GM12878 (cell line): Measurements from ENCODE around the gene ERCC1. TPM values are rescaled to one million over a fixed set of nuclear protein-coding genes. Genes with fewer than 3 reads are reported as not detected.

Source experiments
- ASH2L ChIP-seq: fragments of 300-600, 200-600 bp; sonication (generic); IDR thresholded peaks from 2 replicates; pipeline ENCODE4 v1.6.1; 2017; ENCODE audit warnings: low read depth, mild to moderate bottlenecking, borderline replicate concordance
- CEBPZ ChIP-seq: fragments of 150-350 bp; IDR thresholded peaks from 2 replicates; pipeline ENCODE4 v1.6.1; 2016; ENCODE audit warnings: low read depth, low read length
- CHD1 ChIP-seq: IDR thresholded peaks from 2 replicates; pipeline ENCODE4 v1.6.1; 2012; ENCODE audit warnings: low read depth, low read length, improper control_type of control experiment
- E2F8 ChIP-seq: fragments of 450-650 bp; IDR thresholded peaks from 2 replicates; pipeline ENCODE4 v1.6.1; 2018; ENCODE audit warnings: mild to moderate bottlenecking, low read depth, moderate library complexity; ENCODE audit not compliant: partially characterized antibody
- ELK1 ChIP-seq: IDR thresholded peaks from 2 replicates; pipeline ENCODE4 v1.6.1; 2012; ENCODE audit warnings: low read depth, low read length, improper control_type of control experiment
- EZH2 ChIP-seq: IDR thresholded peaks from 2 replicates; pipeline ENCODE4 v1.6.1; 2012; ENCODE audit warnings: low read depth, mild to moderate bottlenecking, control low read depth, inconsistent platforms, low read length, borderline replicate concordance; ENCODE audit not compliant: control insufficient read depth
- IRF3 ChIP-seq: fragments of 450-650 bp; IDR thresholded peaks from 2 replicates; pipeline ENCODE4 v1.6.1; 2014; ENCODE audit warnings: mild to moderate bottlenecking
- IRF5 ChIP-seq: fragments of 450-650 bp; IDR thresholded peaks from 2 replicates; pipeline ENCODE4 v1.6.1; 2017; ENCODE audit warnings: borderline replicate concordance
- KDM1A ChIP-seq: fragments of 200-600 bp; sonication (generic); IDR thresholded peaks from 2 replicates; pipeline ENCODE4 v1.6.1; 2016; ENCODE audit warnings: borderline replicate concordance
- KLF5 ChIP-seq: fragments of 450-650 bp; IDR thresholded peaks from 2 replicates; pipeline ENCODE4 v1.6.1; 2014; ENCODE audit warnings: mild to moderate bottlenecking; ENCODE audit not compliant: partially characterized antibody
- RAD51 ChIP-seq: fragments of 450-650 bp; IDR thresholded peaks from 2 replicates; pipeline ENCODE4 v1.6.1; 2016; ENCODE audit warnings: moderate library complexity, mild to moderate bottlenecking, inconsistent platforms
- SMAD1 ChIP-seq: fragments of 450-650 bp; IDR thresholded peaks from 2 replicates; pipeline ENCODE4 v1.6.1; 2018; ENCODE audit warnings: mild to moderate bottlenecking, low read depth; ENCODE audit not compliant: partially characterized antibody
- SMAD5 ChIP-seq: IDR thresholded peaks from 2 replicates; pipeline ENCODE4 v1.6.1; 2016; ENCODE audit warnings: antibody characterized with exemption, low read depth
- SPI1 ChIP-seq: IDR thresholded peaks from 2 replicates; pipeline ENCODE4 v1.6.1; 2011; ENCODE audit warnings: low read depth, mild to moderate bottlenecking, low read length, moderate library complexity, borderline replicate concordance; ENCODE audit not compliant: insufficient read depth
- SUZ12 ChIP-seq: fragments of 200-600 bp; sonication (generic); IDR thresholded peaks from one replicate; pipeline ENCODE4 v1.6.1; 2018; ENCODE audit warnings: antibody characterized with exemption, mild to moderate bottlenecking; ENCODE audit not compliant: unreplicated experiment
- ZBED1 ChIP-seq: IDR thresholded peaks from 2 replicates; pipeline ENCODE4 v1.6.1; 2016; ENCODE audit warnings: borderline replicate concordance
- polyA plus RNA-seq, 11 experiments: library from polyadenylated mRNA; depleted of rRNA in 4 of 11; unstranded in 6 of 11; stranded (reverse) in 5 of 11; fragments of >200 nt; fragmentation: Nextera tagmentation in 4 of 11; fragmentation: Illumina TruSeq in 1 of 11; extraction: Ambion mirVana in 4 of 11; extraction: Trizol in 1 of 11; gene quantifications; 1 replicate in 1 of 11; 2 replicates in 10 of 11; pipeline versions ENCODE4 v1.2.1 to v1.2.3, GENCODE V29; 2011 to 2016; ENCODE audit warnings: inconsistent platforms in 2 of 11, missing spikeins in 2 of 11, low read depth in 1 of 11
- total RNA-seq, 4 experiments: library from RNA; depleted of rRNA in 3 of 4; stranded (reverse); fragments of >200 nt in 3 of 4; fragmentation: Illumina TruSeq in 1 of 4; extraction: Trizol in 1 of 4; gene quantifications; 2 replicates each; pipeline versions ENCODE4 v1.2.1 to v1.2.3, GENCODE V29; 2013 to 2021

Gene ERCC1
- total and polyA plus RNA-seq, 10 of the 15 experiments (the other 5 are each of a cell fraction or from before 2014, with no cell fraction given) = 14.7 to 104 (median 61.1) TPM

DNA sequence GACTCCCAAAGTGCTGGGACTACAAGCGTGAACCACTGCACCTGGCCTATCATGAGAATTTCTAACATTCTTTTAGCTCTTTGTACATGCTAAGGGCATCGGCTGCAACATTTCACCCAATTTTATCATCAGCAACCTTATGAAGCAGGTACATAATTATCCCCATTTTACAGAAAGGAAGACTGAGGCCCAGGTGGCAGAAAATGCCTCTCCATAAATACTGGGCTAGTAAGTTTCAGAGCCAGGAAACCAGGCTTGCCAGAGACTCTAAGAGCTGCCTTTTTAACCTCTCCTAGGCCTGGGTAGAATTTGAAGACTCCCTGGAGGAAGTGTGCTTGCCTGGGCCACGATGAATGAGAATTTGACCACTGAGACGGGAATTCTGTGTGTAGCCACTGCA, 55.6 kb downstream of the ERCC1 start (continued):
- TF ChIP-seq E2F8 (no peak), ZBED1 (no peak), RAD51 (no peak), SUZ12 (no peak), IRF5 (no peak), ASH2L (no peak), IRF3 (no peak), EZH2 (no peak), SMAD5 (no peak), CEBPZ (no peak), KDM1A (no peak), CHD1 (no peak), SMAD1 (no peak), KLF5 (no peak), SPI1 (no peak), ELK1 (no peak)
